ENCODE data around the gene ANKRD24.

The ANKRD24 gene

DNA sequence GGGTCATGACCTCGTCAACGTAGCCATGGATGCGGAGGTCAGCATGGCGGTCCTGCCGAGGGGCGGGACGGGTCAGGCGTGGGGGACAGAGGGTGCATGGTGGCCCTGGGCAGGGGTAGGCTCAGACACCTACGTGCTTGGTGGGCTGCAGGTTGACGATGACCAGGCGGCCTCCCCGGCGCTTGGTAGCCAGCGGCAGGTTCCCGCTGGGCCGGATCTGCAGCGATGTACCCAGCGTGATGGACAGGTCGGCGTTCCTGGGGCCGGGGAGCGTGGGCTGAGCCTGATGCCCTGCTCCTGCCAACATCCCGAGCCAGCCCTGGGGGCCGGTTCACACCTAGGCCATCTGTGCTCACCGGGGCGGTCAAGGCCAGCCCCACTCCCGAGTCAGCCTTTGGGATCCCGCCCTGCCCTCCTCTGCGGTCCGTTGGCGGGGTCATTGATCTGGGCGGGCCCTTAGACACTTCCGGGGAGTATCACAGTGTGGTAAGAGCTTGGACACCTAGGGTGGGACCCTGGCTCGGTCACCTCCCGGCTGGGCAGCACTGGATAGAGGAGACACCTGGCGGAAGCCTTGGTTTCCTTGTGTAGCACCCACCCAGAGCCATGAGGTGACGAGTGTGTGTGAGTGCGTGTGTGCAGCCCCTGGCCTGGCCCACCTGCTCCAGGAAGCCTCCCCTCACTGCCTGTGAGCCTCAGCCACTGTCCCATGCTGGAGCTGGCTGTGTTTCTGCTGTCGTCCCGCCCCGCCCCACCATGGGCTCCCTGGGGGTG is 7.4 kb upstream of the ANKRD24 start:
- Histone ChIP-seq H3K36me3 (ENCODE audit: insufficient read depth, low read length) (peaks cover 22% of the 10 kb centered on the region), H3K9ac (ENCODE audit: low read length) (no peak overlapping the region), H3K4me1 (ENCODE audit: insufficient read depth, low read length) (no peaks in the 10 kb centered on the region), H3K4me3 (ENCODE audit: low read depth in 1 of 2, low read length in 2 of 2) (no peak overlapping the region), H3K27ac (ENCODE audit: low read depth, low read length) (no peak overlapping the region), H3K27me3 (ENCODE audit: control insufficient read depth in 1 of 2, insufficient read depth in 2 of 2, low read length in 2 of 2) (peaks cover 0 to 12% of the 10 kb centered on the region in 2 donors), H3K9me3 (ENCODE audit: low read length) (no peaks in the 10 kb centered on the region)

GRCh38 chr19:4175669-4175931 is 6.9 kb upstream of the ANKRD24 start:
- peaks cover 24% of the 10 kb centered on the region for H3K36me3 ChIP-seq (ENCODE audit: insufficient read depth, low read length)

GRCh38 chr19:4177146-4177545 is 5.3 kb upstream of the ANKRD24 start:
- Histone ChIP-seq H3K27ac (ENCODE audit: low read depth, low read length) (no peak overlapping the region), H3K36me3 (ENCODE audit: insufficient read depth, low read length) (peaks cover 24% of the 10 kb centered on the region), H3K4me3 (ENCODE audit: low read depth in 1 of 2, low read length in 2 of 2) (no peak overlapping the region), H3K27me3 (ENCODE audit: control insufficient read depth in 1 of 2, insufficient read depth in 2 of 2, low read length in 2 of 2) (peaks cover 0 to 4% of the 10 kb centered on the region in 2 donors), H3K9ac (ENCODE audit: low read length) (no peak overlapping the region), H3K4me1 (ENCODE audit: insufficient read depth, low read length) (peaks cover 9% of the 10 kb centered on the region), H3K9me3 (ENCODE audit: low read length) (no peaks in the 10 kb centered on the region)

More at GRCh38 chr19:4175669-4175931, 6.9 kb upstream of the ANKRD24 start:
- Histone ChIP-seq H3K4me1 (ENCODE audit: insufficient read depth, low read length) (no peaks in the 10 kb centered on the region), H3K27me3 (ENCODE audit: control insufficient read depth in 1 of 2, insufficient read depth in 2 of 2, low read length in 2 of 2) (peaks cover 0 to 12% of the 10 kb centered on the region in 2 donors), H3K9me3 (ENCODE audit: low read length) (no peaks in the 10 kb centered on the region), H3K27ac (ENCODE audit: low read depth, low read length) (no peak overlapping the region), H3K9ac (ENCODE audit: low read length) (no peak overlapping the region), H3K4me3 (ENCODE audit: low read depth in 1 of 2, low read length in 2 of 2) (no peak overlapping the region)

GRCh38 chr19:4178990-4179389 is 3.5 kb upstream of the ANKRD24 start:
- H3K27ac ChIP-seq (ENCODE audit: low read depth, low read length): no peak overlapping the region
- H3K9ac ChIP-seq (ENCODE audit: low read length): no peak overlapping the region
- no peak overlapping the region for H3K4me3 ChIP-seq (ENCODE audit: low read depth in 1 of 2, low read length in 2 of 2)
- peaks cover 13% of the 10 kb centered on the region for H3K4me1 ChIP-seq (ENCODE audit: insufficient read depth, low read length)
- H3K27me3 ChIP-seq (ENCODE audit: control insufficient read depth in 1 of 2, insufficient read depth in 2 of 2, low read length in 2 of 2): peaks cover 0 to 2% of the 10 kb centered on the region in 2 donors
- H3K9me3 ChIP-seq (ENCODE audit: low read length): no peaks in the 10 kb centered on the region
- peaks cover 24% of the 10 kb centered on the region for H3K36me3 ChIP-seq (ENCODE audit: insufficient read depth, low read length)

GRCh38 chr19:4181053-4181508 is 1.4 kb upstream of the ANKRD24 start:
- no peak overlapping the region for H3K27ac ChIP-seq (ENCODE audit: low read depth, low read length)
- peaks cover 13% of the 10 kb centered on the region for H3K4me1 ChIP-seq (ENCODE audit: insufficient read depth, low read length)
- peaks cover 14% of the 10 kb centered on the region for H3K36me3 ChIP-seq (ENCODE audit: insufficient read depth, low read length)
- peaks cover 0 to 4% of the 10 kb centered on the region in 2 donors for H3K27me3 ChIP-seq (ENCODE audit: control insufficient read depth in 1 of 2, insufficient read depth in 2 of 2, low read length in 2 of 2)
- no peaks in the 10 kb centered on the region for H3K9me3 ChIP-seq (ENCODE audit: low read length)
- H3K9ac ChIP-seq (ENCODE audit: low read length): no peak overlapping the region
- H3K4me3 ChIP-seq (ENCODE audit: low read depth in 1 of 2, low read length in 2 of 2): no peak overlapping the region

- H3K27me3 ChIP-seq (ENCODE audit: control insufficient read depth in 1 of 2, insufficient read depth in 2 of 2, low read length in 2 of 2): peaks cover 0 to 9% of the 10 kb centered on the region in 2 donors
- peaks cover 13% of the 10 kb centered on the region for H3K4me1 ChIP-seq (ENCODE audit: insufficient read depth, low read length)
- H3K36me3 ChIP-seq (ENCODE audit: insufficient read depth, low read length): peaks cover 8% of the 10 kb centered on the region
- H3K9me3 ChIP-seq (ENCODE audit: low read length): no peaks in the 10 kb centered on the region
- H3K9ac ChIP-seq (ENCODE audit: low read length): no peak overlapping the region
- no peak overlapping the region for H3K4me3 ChIP-seq (ENCODE audit: low read depth in 1 of 2, low read length in 2 of 2)
- no peak overlapping the region for H3K27ac ChIP-seq (ENCODE audit: low read depth, low read length)
These were observed 1.7 kb downstream of the ANKRD24 start for GRCh38 chr19:4183967-4184717.

- Histone ChIP-seq H3K4me3 (ENCODE audit: low read depth in 1 of 2, low read length in 2 of 2) (no peak overlapping the region), H3K9ac (ENCODE audit: low read length) (no peak overlapping the region)
These were observed 2.3 kb downstream of the ANKRD24 start for GRCh38 chr19:4184718-4185352.

GRCh38 chr19:4185413-4186086 is 3.1 kb downstream of the ANKRD24 start:
- Histone ChIP-seq H3K4me1 (ENCODE audit: insufficient read depth, low read length) (peaks cover 13% of the 10 kb centered on the region), H3K36me3 (ENCODE audit: insufficient read depth, low read length) (no peaks in the 10 kb centered on the region), H3K27ac (ENCODE audit: low read depth, low read length) (no peak overlapping the region), H3K9me3 (ENCODE audit: low read length) (no peaks in the 10 kb centered on the region), H3K4me3 (ENCODE audit: low read depth in 1 of 2, low read length in 2 of 2) (no peak overlapping the region), H3K27me3 (ENCODE audit: control insufficient read depth in 1 of 2, insufficient read depth in 2 of 2, low read length in 2 of 2) (peaks cover 0 to 9% of the 10 kb centered on the region in 2 donors), H3K9ac (ENCODE audit: low read length) (no peak overlapping the region)

More at GRCh38 chr19:4184718-4185352, 2.3 kb downstream of the ANKRD24 start:
- Histone ChIP-seq H3K36me3 (ENCODE audit: insufficient read depth, low read length) (peaks cover 4% of the 10 kb centered on the region), H3K4me1 (ENCODE audit: insufficient read depth, low read length) (peaks cover 13% of the 10 kb centered on the region), H3K27ac (ENCODE audit: low read depth, low read length) (no peak overlapping the region), H3K27me3 (ENCODE audit: control insufficient read depth in 1 of 2, insufficient read depth in 2 of 2, low read length in 2 of 2) (peaks cover 0 to 9% of the 10 kb centered on the region in 2 donors), H3K9me3 (ENCODE audit: low read length) (no peaks in the 10 kb centered on the region)

GRCh38 chr19:4186087-4186993 is 3.9 kb downstream of the ANKRD24 start:
- Histone ChIP-seq H3K9me3 (ENCODE audit: low read length) (no peaks in the 10 kb centered on the region), H3K9ac (ENCODE audit: low read length) (no peak overlapping the region), H3K36me3 (ENCODE audit: insufficient read depth, low read length) (no peaks in the 10 kb centered on the region), H3K27me3 (ENCODE audit: control insufficient read depth in 1 of 2, insufficient read depth in 2 of 2, low read length in 2 of 2) (peaks cover 0 to 9% of the 10 kb centered on the region in 2 donors), H3K4me1 (ENCODE audit: insufficient read depth, low read length) (peaks cover 6% of the 10 kb centered on the region), H3K4me3 (ENCODE audit: low read depth in 1 of 2, low read length in 2 of 2) (no peak overlapping the region), H3K27ac (ENCODE audit: low read depth, low read length) (no peak overlapping the region)

- Histone ChIP-seq H3K36me3 (ENCODE audit: insufficient read depth, low read length) (no peaks in the 10 kb centered on the region), H3K9me3 (ENCODE audit: low read length) (no peaks in the 10 kb centered on the region), H3K27ac (ENCODE audit: low read depth, low read length) (no peak overlapping the region), H3K4me1 (ENCODE audit: insufficient read depth, low read length) (peaks cover 4% of the 10 kb centered on the region), H3K9ac (ENCODE audit: low read length) (no peak overlapping the region), H3K4me3 (ENCODE audit: low read depth in 1 of 2, low read length in 2 of 2) (no peak overlapping the region), H3K27me3 (ENCODE audit: control insufficient read depth in 1 of 2, insufficient read depth in 2 of 2, low read length in 2 of 2) (peaks cover 0 to 9% of the 10 kb centered on the region in 2 donors)
These were observed 5.0 kb downstream of the ANKRD24 start for GRCh38 chr19:4187313-4188122.

Data from muscle layer of colon (tissue), 2 donors.